ENCODE results near the gene PANX3.

The PANX3 gene

DNA sequence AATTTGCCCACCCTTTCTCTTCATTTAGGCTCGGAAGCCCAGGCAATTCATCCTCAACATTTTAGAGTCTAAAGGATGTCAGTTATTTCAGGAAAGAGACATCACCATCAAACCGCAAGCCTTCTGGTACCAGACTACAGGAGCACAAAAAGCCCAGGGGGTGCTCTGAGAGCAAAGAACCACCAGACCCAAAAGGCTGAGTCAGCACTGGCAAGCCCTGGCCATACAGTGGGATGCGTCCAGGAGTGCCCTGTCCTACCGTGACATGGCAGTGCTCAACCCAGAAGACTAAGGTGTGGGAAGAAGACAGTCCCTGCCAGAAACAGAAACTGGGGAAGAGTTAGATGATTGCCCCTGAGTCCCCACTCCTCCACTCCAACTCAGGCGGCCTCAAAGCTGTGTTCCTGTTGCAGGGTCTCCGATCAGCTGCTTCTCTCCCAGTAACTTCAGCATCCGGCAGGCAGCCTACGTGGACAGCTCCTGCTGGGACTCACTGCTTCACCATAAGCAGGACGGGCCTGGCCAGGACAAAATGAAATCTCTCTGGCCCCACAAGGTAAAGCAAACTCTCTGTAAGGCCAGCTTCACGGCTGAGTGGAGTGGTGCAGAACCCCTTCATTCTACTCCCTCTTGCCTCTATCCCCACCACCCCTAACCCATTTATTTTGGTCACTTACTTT, 1.5 kb downstream of the PANX3 start:
- no peak for DNase-seq

DNA sequence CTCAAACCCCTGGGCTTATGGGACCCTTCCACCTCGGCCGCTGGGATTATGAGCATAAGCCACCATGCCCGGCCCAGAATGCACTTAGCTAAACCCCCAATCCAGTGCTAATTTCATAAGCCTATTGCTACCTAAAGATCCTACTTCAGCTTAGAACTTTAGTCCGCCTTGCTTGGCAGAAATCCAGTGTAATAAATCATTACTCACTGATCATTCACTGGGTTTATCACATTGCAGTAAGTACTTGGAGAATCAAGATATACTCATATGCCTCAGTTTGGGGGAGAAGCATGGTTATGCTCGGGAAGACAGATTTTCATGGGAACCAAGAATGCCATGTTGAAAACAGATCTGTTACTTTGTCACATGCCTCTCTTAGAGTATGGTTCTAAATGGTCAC, 7.6 kb downstream of the PANX3 start:
- DNase-seq, result no peak

- peak; percentile 93 for DNase-seq
Observed at GRCh38 chr11:124622531-124623451, 11.6 kb downstream of the PANX3 start, which contains the start of gene TBRG1. TSS of gene TBRG1 (plus strand) at chr11:124622864. CDS start at chr11:124623084, 220 bp downstream.

DNA sequence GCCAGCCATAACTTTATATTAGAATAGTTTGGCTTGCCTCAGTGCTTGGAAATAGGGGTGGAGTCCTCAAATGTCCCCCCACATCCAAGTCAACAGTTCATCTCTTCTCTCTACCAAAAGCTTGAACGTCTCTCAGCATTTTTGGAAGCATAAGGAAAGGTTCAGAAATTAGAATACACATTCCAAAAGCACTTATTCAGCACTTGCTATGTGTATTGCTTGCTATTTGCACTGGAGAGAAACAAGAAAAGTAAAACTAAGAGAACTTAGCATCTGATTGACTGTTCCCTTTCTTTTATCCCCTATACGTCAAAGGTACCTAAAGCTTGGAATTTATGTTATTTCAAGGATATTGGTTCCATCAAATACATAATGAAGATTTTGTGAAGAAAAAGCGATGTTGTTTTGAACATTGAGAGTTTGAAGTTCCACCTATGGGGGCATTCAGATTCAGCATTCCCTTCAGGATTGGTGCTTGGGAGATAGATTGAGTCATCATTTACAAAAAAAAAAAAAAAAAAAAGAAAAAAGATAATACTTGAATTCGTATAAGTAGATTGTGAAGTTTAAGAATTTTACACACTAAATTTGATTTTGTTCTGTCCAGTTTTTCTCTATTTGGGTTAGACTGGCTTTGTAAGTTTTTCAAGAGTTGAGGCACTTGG, 12.8 kb downstream of the PANX3 start:
- no peak for DNase-seq

DNA sequence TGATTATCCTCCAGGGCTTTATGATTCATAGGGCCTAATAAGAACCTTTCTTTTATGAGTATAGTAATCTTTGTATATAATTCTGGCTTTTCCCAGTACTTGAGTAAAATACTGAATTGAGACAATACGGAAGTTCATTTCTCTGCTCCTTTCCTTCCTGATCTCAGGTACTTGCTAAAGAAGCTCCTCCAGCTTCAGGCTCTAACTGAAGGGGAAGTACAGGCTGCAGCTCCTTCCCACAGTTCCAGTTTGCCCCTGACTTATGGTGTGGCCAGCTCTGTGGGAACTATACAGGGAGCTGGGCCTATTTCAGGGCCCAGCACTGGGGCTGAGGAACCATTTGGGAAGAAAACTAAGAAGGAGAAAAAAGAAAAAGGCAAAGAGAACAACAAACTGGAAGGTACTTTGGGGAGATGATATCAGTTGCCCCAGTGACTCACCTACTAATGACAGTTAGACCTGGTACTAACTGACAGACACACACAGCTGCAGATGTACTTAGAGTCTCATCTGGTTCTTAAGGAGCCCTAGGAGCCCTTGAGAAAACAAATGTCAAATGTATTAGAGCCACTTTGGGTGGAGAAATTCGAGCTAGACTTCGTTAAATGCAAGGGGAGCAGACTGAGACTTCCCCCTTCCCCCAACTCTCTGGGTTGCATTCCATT, 14.4 kb downstream of the PANX3 start:
- DNase-seq, result no peak

GRCh38 chr11:124627546-124627945, 16.3 kb downstream of the PANX3 start:
- DNase-seq, result no peak

DNA sequence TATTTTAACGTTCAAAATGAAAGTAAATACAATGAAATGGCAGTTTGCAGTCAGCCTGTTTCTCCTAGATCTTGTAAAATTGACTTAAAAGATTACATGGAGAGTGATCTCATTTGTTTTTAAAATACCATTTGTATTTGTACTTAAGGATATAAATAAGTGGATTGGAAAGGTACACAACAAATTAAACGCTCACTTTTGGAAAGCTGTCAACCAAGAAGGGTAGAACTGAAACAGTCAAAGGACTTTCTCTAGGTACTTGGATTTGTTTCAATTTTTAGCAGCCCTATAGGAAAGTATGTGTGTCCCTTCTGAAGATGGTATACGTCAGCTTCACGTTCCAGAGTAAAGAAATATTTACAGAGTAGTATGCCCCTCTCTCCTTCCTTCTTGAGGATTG, 18.7 kb downstream of the PANX3 start:
- DNase-seq, result no peak

DNA sequence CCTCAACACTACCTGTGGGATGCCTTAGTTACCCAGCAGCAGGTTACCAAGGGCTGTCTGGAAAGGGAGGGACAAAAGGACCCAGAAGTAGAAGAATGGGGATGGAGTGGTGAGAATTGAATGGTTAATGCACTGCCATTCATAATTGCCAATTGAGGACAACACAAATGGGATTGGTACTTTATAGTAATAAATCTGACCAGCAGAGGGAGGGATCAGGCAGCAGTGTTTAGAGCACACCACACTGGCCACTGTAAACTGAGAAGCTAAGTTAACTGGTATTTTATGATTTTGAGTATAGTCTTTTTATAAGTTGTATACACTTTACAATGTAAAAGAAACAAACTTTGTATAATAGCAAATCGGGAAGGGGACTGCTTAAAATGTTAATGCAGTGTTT, 22.1 kb downstream of the PANX3 start:
- DNase-seq, result no peak

- DNase-seq, result no peak
Observed at GRCh38 chr11:124635932-124636331, 24.7 kb downstream of the PANX3 start.

GRCh38 chr11:124638500-124638899, 27.3 kb downstream of the PANX3 start:
- DNase-seq, result no peak

GRCh38 chr11:124639186-124639585, 28.0 kb downstream of the PANX3 start:
- no peak for DNase-seq

DNA sequence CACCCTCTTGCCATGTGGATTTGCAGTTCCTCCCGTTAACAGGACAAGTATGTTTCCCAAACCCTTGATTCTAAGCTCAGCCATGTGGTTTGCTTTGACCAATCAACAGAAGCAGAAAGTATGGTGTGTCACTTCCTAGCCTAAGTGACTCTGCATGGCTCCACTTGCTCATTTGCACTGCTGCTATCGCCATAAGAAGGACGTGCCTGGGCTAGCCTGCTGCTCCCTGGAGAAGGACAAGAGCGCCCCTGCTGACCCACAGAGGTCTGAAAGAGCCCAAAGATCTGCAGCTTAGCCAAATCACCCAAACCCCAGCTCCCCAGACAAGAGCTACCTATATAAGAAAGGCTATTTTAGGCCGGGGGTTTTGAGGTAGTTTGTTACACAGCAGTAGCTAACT, 29.4 kb downstream of the PANX3 start:
- no peak for DNase-seq

DNA sequence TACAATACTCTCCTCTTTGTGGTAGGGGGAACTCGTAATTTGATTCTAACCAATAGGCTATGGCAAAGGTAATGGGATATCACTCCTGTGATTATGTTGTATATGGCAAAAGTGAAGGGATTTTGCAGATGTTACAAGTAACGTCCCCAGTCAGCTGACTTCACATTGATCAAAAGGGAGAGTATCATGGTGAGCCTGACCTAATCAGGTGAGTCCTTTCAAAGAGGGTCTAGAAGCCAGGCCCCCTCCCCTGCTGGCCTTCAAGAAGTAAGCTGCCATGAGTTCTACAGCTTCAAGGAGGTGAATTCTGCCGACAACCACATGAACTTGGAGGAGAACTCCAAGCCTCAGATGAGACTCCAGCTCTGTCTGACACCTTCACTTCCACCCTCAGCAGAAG, 31.4 kb downstream of the PANX3 start:
- no peak for DNase-seq

GRCh38 chr11:124643042-124643604, 31.9 kb downstream of the PANX3 start:
- DNase-seq, result no peak

GRCh38 chr11:124643605-124644425, 32.6 kb downstream of the PANX3 start:
- peak; percentile 85 for DNase-seq

GRCh38 chr11:124644426-124645280, 33.4 kb downstream of the PANX3 start:
- peak; percentile 78 for DNase-seq

- DNase-seq, result no peak
Observed at GRCh38 chr11:124646148-124646547, 34.9 kb downstream of the PANX3 start.

DNA sequence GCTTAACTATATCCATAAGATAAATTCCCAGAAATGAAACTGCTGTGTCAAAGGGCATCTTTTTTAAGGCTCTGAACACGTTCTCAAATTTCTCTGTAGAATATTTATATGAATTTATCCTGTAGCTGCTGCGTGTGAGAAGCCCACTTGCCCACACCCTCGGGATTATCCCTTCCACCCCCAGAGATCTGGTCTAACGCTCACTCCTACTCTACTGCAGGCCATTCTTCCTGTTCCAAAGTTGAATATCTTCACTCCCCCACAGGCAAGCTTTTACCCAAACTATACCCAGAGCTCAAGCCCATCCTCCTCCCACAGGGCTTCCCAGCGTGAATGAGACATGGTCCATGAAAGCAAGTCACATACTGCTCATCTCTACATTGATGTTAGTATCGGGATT, 37.4 kb downstream of the PANX3 start:
- DNase-seq, result no peak

DNA sequence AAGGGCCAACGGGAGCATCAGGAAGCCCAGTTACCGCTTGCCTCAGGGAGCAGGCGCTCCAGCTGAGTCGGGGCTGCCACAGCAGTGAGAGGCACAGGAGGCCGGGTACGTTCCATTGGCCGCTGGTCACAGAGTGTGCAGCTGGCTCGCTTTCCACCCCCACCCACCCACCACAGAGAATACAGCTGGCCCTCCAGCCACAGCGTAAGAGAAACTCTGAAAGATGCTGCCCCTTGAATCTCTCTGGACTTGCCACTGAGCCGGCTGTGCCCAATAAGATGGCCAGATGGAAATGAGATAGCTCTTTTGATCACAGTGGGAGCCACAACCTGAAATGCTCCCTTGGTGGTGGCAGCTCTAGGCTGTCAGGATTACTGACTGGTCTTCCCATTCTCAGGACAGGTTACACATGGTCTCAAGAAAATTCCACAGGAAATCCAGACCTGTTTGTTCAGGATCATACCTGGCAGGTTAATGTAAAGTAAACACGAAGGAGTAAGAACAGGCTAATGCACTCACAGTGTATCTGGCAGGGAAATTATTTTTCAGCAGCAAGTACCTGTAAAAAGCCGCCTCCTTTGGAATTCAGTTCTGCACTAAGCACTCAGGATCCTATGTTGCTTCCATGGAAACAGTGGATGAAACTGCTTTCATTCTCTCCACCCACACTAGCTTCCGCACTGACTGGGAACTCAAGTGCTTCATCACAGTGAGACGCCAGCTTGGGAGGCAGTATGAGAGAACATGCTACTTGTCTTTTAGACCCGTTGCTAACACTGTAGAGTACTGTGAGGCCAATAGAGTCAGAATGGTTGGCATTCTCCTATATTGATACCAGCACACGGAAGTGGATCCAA, 45.8 kb downstream of the PANX3 start:
- peak; percentile 21 for DNase-seq
